T47D (cell line): ENCODE results near the gene OVAAL.

Source experiments
- DNase-seq, 2 experiments: peaks; one replicate each; pipeline versions ENCODE4 v3.0.0 to v3.0.0-alpha.2; 2011 to 2012; ENCODE audit warnings: low read depth in 1 of 2, low spot score in 1 of 2
- JUND ChIP-seq: IDR thresholded peaks from 2 replicates; pipeline ENCODE4 v1.6.1; 2012; ENCODE audit warnings: low read depth
- in situ Hi-C: cut with HindIII; loops from 2 replicates; pipeline ENCODE4 v1.10.0; 2016; ENCODE audit warnings: low sequenced_read_pairs, low pct_unique_long_range_greater_than_20kb

The OVAAL gene

GRCh38 chr1:180567654-180568053 lies 8.9 kb downstream of the OVAAL start:
- DNase-seq: no peak
- in situ Hi-C loops: no loop called here
- TF ChIP-seq JUND: no peak

GRCh38 chr1:180568184-180568583 lies 9.4 kb downstream of the OVAAL start:
- in situ Hi-C loops: no loop called here
- DNase-seq: no peak

DNA sequence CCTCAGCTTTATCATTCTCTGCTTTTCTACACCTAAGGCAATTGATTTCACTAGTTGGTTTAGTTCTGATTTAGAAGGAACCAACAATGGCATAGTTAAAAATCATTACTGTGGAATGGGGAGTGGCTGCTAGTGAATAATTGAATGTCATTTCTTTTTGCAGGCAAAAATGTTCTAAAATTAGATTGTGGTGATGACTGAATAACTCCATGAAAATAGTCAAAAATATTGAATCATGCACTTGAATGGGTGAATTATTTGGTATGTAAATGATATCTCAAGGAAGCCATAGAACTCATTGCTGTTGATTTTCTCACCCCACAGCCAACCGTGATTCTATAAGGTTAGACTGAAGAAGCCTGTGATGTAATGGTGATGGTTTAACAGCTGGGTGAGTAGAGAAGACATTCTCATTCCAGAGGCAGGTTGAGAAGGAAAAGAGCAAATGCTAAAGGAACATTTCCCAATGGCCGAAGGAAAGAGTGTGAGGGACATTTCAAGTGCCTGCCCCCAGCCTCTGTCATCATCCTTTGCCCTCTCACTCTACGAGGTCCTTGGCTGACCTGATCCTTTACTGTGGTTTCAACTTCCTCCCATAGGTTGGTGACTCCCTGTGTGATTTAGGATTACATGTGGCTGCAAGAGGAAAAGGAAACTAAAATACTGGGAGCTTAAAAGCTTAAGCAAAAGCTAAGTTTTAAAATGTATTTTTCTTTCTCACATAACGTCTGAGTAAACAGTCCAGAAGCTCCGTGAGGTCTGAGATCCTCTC lies 12.5 kb downstream of the OVAAL start:
- no peak for DNase-seq
- TF ChIP-seq JUND: no peak
- in situ Hi-C loops: no loop called here

More at GRCh38 chr1:180568184-180568583, 9.4 kb downstream of the OVAAL start:
- no peak for TF ChIP-seq JUND

DNA sequence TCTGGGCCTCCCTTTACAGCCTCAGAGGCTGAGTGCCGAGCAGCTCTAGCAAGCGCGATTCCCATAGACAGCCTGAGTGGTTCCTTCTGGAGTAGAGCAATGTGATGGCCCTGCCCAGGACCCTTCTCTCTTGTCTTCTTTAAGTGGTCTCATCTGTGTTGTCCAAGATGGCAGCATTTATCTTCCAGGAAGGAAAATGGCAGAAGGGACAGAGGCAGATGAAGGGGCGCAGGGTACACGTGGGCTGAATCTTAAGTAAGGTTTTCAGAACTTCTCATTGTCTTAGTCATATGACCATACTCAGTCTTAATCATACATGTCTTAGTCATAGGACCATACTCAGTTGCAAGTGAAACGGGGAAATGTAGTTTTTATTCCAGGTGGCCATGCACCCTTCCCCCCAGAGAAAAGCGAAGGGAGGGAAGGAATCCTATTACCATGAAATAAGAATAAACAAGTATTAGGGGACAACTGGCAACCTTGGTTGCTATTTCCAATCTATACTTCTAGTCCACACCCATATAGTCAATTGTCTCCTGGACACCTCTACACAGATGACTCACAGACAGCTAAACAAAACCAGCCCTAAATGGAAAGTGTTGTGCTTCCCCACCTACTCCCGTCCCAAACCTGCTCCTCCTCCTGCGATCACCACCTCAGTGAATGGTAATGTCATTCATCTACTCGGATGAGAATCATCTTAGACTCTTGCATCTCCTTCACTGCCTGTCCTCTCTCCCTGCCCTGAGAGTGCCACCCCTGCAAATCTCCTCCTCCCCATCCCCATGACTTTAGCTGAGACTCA lies 13.3 kb downstream of the OVAAL start:
- in situ Hi-C loops: no loop called here
- TF ChIP-seq JUND: no peak
- DNase-seq: no peak

GRCh38 chr1:180572760-180573159 lies 14.0 kb downstream of the OVAAL start:
- in situ Hi-C loops: no loop called here
- DNase-seq: no peak
- TF ChIP-seq JUND: no peak

DNA sequence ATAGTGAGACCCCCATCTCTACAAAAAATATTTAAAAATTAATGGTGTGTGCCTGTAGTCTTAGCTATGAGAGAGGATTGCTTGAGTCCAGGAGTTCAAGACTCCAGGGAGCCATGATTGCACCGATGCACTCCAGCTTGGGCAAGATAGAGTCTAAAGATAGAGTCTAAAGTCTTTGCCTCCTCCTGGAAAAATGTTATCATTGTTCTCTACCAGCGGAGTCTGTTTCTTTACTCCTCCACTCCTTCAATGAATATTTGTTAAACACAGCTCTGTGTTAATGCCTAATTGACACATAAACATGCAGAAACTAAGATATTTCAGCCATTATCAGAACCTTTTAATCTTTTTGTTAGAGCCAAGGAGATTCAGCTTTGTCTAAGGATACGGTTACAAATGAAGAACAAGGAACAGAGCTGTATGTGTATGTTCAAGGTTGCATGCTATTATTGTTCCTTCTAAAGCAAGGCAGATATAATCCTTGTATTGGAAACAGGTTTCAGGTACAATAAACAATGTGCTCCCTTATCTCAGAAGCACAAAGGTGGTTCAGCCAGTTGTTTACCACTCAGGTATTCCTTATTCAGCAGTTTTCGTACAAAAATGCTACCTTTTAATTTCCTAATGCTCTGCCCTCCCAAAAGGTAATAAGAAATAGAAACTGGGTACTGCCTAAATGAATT lies 15.4 kb downstream of the OVAAL start:
- no peak for DNase-seq
- in situ Hi-C loops: no loop called here
- TF ChIP-seq JUND: no peak

- in situ Hi-C loops: no loop called here
- no peak for TF ChIP-seq JUND
- DNase-seq: no peak
Observed at GRCh38 chr1:180577361-180577760, 18.6 kb downstream of the OVAAL start.

GRCh38 chr1:180579961-180580611 lies 21.3 kb downstream of the OVAAL start:
- in situ Hi-C loops: no loop called here
- no peak for TF ChIP-seq JUND
- DNase-seq: peak; percentile 38 to 49

DNA sequence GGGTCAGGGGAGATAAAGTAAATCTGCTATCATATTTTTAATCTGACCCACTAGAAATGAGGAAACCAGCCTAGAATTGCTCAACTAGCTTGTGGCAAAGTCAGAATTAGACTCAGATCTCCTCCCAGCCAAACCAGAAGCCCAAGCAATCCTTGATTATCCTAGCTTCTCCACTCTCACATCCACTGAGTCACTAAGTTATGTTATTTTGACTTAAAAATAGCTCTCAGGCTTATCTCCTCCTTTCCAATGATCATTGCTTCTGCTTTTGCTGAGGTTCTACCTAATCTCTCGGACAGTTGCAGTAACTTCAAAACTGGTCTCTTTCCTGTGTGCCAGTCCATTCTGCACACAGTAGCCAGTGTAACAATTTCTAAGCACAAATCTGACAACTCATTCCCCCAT lies 22.9 kb downstream of the OVAAL start:
- no peak for DNase-seq
- in situ Hi-C loops: no loop called here
- TF ChIP-seq JUND: no peak

DNA sequence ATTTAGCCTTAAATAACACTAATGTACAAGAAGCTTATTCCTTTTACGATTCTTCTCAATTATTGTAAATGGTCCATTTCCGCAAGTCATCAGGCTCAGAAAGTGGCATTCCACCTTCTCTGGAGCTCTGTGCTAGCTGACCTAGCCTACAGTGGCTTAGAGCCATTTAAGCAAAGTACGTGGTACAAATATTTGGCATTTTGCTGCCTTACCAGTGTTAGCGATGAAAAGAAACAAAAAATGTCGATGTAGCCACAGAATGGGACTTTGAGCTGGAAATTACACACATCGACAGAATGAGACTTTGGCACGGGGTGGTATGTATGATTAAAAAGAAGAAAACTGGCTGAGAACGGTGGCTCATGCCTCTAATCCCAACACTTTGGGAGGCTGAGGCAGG lies 26.1 kb downstream of the OVAAL start:
- TF ChIP-seq JUND: no peak
- no peak for DNase-seq
- in situ Hi-C loops: no loop called here

DNA sequence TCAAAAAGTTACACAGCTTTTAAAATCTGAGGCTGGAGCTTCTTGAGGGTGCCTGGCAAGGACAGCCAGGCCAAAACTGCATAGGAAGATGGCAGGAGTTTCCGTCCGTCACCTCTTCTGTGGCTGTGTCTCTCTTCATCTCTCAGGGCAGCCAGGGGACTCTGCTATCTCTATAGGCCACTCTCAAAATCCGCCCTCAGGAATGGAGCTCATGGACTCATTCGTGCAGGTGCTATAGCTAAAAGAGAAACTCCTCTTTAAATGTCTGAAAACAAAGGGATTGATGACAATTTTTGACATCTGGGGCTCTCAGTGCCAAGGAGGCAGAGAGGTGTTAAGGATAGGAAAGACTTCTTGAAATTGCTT lies 27.2 kb downstream of the OVAAL start:
- in situ Hi-C loops: no loop called here
- TF ChIP-seq JUND: no peak
- DNase-seq: no peak

GRCh38 chr1:180586671-180587155 lies 27.9 kb downstream of the OVAAL start:
- DNase-seq: peak in 1 of 2 experiments; percentile 61

More at GRCh38 chr1:180586671-180587155, 27.9 kb downstream of the OVAAL start:
- TF ChIP-seq JUND: no peak
- in situ Hi-C loops: no loop called here
